ENCODE results near the gene MYF5.

The MYF5 gene

DNA sequence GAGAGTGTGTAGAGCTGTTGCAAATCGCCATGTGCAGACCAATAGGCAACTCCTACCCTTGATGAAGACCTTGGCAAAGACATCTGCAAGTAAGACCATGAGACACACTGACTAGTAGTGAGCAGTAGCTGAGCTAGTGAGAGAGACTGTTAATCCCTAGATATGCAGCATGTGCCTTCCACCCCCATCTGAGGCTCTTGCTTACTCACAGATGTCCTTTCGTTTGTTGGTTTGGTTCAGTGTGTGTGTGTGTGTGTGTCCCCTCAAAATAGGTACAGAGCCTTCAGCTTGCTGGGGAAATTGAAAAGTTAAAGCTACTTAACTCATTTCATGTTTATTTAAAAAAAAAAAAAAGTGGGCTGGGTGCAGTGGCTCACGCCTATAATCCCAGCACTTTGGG is 37.6 kb downstream of the MYF5 start:
- DNase-seq: no peak
- Histone ChIP-seq H3K9me3 (ENCODE audit: control insufficient read depth, low read length) (no peaks in the 10 kb centered on the region), H3K4me1 (ENCODE audit: control insufficient read depth, insufficient read depth, low read length, poor library complexity, severe bottlenecking) (no peaks in the 10 kb centered on the region), H3K27me3 (replicated peaks; ENCODE audit: control insufficient read depth, insufficient read depth, low read length, poor library complexity, severe bottlenecking) (no peaks in the 10 kb centered on the region), H3K4me3 (ENCODE audit: insufficient read depth, low read depth, low read length, poor library complexity, severe bottlenecking) (no peak overlapping the region), H3K36me3 (ENCODE audit: control insufficient read depth, insufficient read depth, low read length) (no peaks in the 10 kb centered on the region), H3K27ac (ENCODE audit: insufficient read depth, low read length, poor library complexity, severe bottlenecking) (no peak overlapping the region)

DNA sequence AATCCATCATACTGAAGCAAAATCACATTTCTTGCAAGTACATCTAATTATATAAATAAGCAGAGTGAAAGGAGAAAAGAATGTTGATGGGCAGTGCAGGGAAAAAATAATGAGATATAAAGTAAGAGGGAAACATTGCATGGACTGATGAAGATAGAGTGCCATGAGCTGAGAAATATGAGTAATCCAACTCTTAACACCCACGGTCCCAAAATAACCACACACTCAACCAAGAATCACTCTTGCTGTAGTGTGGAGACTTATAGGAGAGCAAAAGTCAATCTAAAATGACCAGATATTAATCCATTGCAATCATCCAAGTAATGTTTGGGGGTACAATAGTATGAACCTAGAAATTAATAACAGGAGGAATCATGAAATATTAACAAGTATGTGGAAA is 40.2 kb downstream of the MYF5 start:
- Histone ChIP-seq H3K27ac (ENCODE audit: insufficient read depth, low read length, poor library complexity, severe bottlenecking) (no peak overlapping the region), H3K4me1 (ENCODE audit: control insufficient read depth, insufficient read depth, low read length, poor library complexity, severe bottlenecking) (no peaks in the 10 kb centered on the region), H3K36me3 (ENCODE audit: control insufficient read depth, insufficient read depth, low read length) (no peaks in the 10 kb centered on the region), H3K4me3 (ENCODE audit: insufficient read depth, low read depth, low read length, poor library complexity, severe bottlenecking) (no peak overlapping the region), H3K9me3 (ENCODE audit: control insufficient read depth, low read length) (no peaks in the 10 kb centered on the region), H3K27me3 (replicated peaks; ENCODE audit: control insufficient read depth, insufficient read depth, low read length, poor library complexity, severe bottlenecking) (no peaks in the 10 kb centered on the region)
- DNase-seq: no peak

GRCh38 chr12:80761838-80762237 is 45.1 kb downstream of the MYF5 start:
- H3K36me3 ChIP-seq (ENCODE audit: control insufficient read depth, insufficient read depth, low read length): no peaks in the 10 kb centered on the region
- no peak overlapping the region for H3K27ac ChIP-seq (ENCODE audit: insufficient read depth, low read length, poor library complexity, severe bottlenecking)
- H3K9me3 ChIP-seq (ENCODE audit: control insufficient read depth, low read length): no peaks in the 10 kb centered on the region
- DNase-seq: no peak
- no peak overlapping the region for H3K4me3 ChIP-seq (ENCODE audit: insufficient read depth, low read depth, low read length, poor library complexity, severe bottlenecking)
- H3K4me1 ChIP-seq (ENCODE audit: control insufficient read depth, insufficient read depth, low read length, poor library complexity, severe bottlenecking): no peaks in the 10 kb centered on the region
- H3K27me3 ChIP-seq (replicated peaks; ENCODE audit: control insufficient read depth, insufficient read depth, low read length, poor library complexity, severe bottlenecking): no peaks in the 10 kb centered on the region

DNA sequence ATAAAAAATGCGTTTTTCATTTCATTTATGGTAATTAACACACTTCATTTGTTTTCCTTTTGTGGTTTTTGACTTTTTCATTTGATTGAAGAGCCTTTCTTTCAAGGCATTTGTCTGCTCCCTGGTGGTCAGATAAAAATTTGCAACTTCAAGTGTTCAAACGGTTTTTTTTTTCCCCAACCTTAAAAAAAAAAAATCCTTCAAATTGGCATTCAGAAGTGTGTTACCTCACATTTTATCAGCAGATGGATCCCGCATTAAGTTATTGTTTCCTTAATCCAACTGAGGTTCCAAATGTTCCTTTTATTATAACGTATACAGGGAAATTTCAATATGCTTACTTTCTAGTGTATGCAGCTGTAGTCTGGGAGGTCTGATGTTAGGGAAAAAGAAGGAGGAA is 47.2 kb downstream of the MYF5 start:
- no peak overlapping the region for H3K4me3 ChIP-seq (ENCODE audit: insufficient read depth, low read depth, low read length, poor library complexity, severe bottlenecking)
- H3K9me3 ChIP-seq (ENCODE audit: control insufficient read depth, low read length): no peaks in the 10 kb centered on the region
- H3K36me3 ChIP-seq (ENCODE audit: control insufficient read depth, insufficient read depth, low read length): no peaks in the 10 kb centered on the region
- no peak for DNase-seq
- no peak overlapping the region for H3K27ac ChIP-seq (ENCODE audit: insufficient read depth, low read length, poor library complexity, severe bottlenecking)
- H3K27me3 ChIP-seq (replicated peaks; ENCODE audit: control insufficient read depth, insufficient read depth, low read length, poor library complexity, severe bottlenecking): no peaks in the 10 kb centered on the region
- H3K4me1 ChIP-seq (ENCODE audit: control insufficient read depth, insufficient read depth, low read length, poor library complexity, severe bottlenecking): no peaks in the 10 kb centered on the region

DNA sequence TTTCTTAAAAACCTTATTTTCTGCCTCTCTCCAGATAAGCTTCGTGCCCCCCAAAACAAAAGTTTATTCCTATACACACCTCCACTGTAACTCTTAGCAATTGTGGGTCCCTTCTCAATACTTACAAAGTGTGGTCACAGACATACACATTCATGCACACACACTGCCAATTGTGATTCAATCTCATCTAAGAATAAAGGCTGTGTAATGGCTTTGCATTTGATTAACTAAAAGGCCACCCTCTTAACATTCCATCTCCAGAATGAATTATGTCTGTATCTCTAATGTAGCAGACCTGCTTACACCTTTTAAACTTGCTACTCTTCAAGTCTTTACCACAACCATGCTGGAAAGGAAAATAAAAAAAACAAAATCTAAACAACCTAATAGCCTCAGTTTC is 49.5 kb downstream of the MYF5 start:
- Histone ChIP-seq H3K9me3 (ENCODE audit: control insufficient read depth, low read length) (no peaks in the 10 kb centered on the region), H3K4me1 (ENCODE audit: control insufficient read depth, insufficient read depth, low read length, poor library complexity, severe bottlenecking) (no peaks in the 10 kb centered on the region), H3K27ac (ENCODE audit: insufficient read depth, low read length, poor library complexity, severe bottlenecking) (no peak overlapping the region), H3K27me3 (replicated peaks; ENCODE audit: control insufficient read depth, insufficient read depth, low read length, poor library complexity, severe bottlenecking) (no peaks in the 10 kb centered on the region), H3K4me3 (ENCODE audit: insufficient read depth, low read depth, low read length, poor library complexity, severe bottlenecking) (no peak overlapping the region), H3K36me3 (ENCODE audit: control insufficient read depth, insufficient read depth, low read length) (no peaks in the 10 kb centered on the region)
- DNase-seq: no peak

DNA sequence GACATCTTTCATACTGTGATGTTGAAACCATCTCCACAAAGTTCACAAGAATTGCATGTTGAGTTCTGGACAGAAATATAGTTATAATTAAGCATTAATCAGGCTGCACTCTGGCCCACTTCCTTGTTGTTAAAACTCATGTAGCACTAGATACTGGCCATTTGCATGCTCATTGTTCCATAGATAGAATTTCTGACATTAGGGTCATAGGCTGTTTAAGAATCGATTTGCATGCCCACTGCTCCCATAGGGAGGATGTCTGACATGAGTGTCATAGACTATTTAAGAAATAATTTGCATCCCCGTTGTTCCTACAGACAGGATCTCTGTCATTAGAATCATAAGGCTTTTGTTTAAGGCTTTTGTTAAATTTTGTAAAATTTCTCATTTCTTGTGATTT is 50.2 kb downstream of the MYF5 start:
- H3K36me3 ChIP-seq (ENCODE audit: control insufficient read depth, insufficient read depth, low read length): no peaks in the 10 kb centered on the region
- H3K4me1 ChIP-seq (ENCODE audit: control insufficient read depth, insufficient read depth, low read length, poor library complexity, severe bottlenecking): no peaks in the 10 kb centered on the region
- no peak overlapping the region for H3K27ac ChIP-seq (ENCODE audit: insufficient read depth, low read length, poor library complexity, severe bottlenecking)
- no peaks in the 10 kb centered on the region for H3K27me3 ChIP-seq (replicated peaks; ENCODE audit: control insufficient read depth, insufficient read depth, low read length, poor library complexity, severe bottlenecking)
- DNase-seq: no peak
- no peaks in the 10 kb centered on the region for H3K9me3 ChIP-seq (ENCODE audit: control insufficient read depth, low read length)
- no peak overlapping the region for H3K4me3 ChIP-seq (ENCODE audit: insufficient read depth, low read depth, low read length, poor library complexity, severe bottlenecking)

All from effector memory CD4-positive, alpha-beta T cell (primary cell).